HG03342 (cell line): ENCODE data around the gene RHBDD2.

ENCODE experiments used
- ATAC-seq: cut with Tn5 transposase; IDR thresholded peaks from one replicate; pipeline ENCODE4 v1.9.1; 2021; ENCODE audit warnings: mild to moderate bottlenecking, moderate library complexity; ENCODE audit not compliant: unreplicated experiment

The RHBDD2 gene

GRCh38 chr7:75916259-75916658 is 37.4 kb downstream of the RHBDD2 start:
- ATAC-seq: no peak

- no peak for ATAC-seq
Measured at GRCh38 chr7:75916685-75917634, 38.1 kb downstream of the RHBDD2 start.

- no peak for ATAC-seq
Measured at GRCh38 chr7:75920431-75921161, 41.8 kb downstream of the RHBDD2 start.

DNA sequence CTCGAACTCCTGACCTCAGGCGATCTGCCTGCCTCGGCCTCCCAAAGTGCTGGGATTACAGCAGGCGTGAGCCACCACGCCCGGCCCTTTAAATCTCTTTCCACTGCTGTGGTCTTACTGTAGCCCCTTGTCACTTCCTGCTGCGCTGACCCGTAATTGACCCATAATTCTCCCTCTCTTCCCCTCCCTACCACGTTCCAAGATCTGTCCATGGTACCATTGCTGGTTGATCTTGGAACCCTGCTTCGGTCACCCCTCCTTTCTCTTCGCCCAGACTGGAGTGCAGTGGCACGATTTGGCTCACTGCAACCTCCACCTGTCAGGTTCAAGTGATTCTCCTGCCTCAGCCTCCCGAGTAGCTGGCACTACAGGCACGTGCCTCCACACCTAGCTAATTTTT is 42.6 kb downstream of the RHBDD2 start:
- no peak for ATAC-seq

- no peak for ATAC-seq
Measured at GRCh38 chr7:75922966-75923603, 44.3 kb downstream of the RHBDD2 start.

DNA sequence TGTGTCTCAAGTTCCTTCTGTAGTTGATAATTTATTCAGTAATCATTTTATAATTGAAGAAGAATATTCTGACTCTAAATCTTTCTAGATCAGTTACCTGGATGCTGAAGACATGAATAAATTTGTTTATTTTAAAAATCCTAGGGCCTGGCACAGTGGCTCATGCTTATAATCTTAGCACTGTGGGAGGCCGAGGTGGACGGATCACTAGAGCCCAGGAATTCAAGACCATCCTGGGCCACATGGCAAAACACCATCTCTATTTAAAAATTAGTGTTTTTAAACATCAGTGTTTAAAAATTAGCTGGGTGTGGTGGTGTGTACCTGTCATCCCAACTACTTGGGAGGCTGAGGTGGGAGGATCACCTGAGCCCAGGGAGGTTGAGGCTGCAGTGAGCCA is 45.4 kb downstream of the RHBDD2 start:
- no peak for ATAC-seq

DNA sequence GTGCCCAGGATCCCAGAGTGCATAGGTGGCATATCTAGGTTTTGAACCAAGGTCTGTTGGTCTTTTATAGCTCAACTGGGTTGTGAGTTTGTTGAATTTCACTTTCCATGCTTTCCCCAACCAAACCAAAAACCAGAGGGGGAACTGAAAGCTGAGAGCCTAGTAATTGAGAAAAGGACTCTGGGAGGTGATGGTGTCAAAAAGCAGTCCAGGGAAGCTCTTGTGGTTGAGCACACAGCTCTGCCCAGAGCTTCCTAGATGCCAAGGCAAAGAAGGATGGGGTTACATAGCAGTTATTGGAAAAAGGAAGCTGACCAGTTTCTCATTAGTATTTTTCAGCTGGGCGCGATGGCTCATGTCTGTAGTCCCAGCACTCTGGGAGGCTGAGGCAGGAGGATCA is 46.1 kb downstream of the RHBDD2 start:
- ATAC-seq: no peak

DNA sequence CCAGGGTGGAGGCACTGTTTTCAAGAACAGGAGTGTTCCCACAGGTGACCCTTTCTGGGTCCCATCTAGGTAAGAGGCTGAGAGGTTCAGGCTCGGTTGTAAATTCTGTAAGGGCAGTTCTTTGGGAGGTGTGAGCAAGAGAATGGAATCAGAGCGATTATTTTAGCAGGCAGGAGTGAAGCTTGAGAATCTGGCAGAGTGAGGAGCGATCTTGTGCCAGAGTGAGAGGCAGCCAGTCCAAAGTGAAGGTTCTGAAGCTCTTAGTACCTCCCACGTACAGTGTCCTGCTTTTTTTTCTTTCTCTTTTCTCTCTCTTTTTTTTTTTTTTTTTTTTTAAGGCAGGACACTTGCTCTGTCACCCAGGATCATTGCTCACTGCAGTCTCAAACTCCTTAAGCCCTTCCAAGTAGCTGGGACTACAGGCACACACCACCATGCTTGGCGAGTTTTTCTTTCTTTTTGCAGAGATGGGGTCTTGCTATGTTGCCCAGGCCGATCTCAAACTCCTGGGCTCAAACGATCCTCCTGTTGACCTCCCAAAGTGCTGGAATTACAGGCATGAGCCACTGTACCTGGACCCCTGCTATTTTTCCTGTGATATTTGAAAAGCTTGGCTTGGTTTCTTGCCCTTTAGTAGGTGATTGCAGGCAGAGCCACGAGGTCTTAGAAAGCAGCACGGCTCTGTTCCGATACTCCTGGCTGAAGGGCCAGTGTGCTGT is 47.0 kb downstream of the RHBDD2 start:
- no peak for ATAC-seq

DNA sequence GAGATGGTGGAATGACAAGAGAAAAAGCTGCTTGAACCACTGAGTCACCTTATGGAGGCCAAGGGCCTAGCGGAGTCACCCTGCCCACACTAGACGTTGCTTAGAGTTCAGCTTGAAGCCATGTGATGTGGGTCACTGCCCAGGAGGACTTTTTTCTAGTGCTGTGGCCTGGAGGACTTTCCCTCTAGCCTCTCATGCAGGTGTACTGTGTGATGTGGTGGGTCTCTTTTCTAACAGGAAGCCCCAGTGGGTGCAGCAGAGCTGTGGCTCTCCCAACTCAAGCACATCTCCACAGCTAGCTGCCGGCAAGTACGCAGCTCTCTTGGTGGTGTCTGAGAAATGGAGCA is 49.7 kb downstream of the RHBDD2 start:
- peak; percentile 58 for ATAC-seq

GRCh38 chr7:75931680-75932079 is 52.8 kb downstream of the RHBDD2 start:
- no peak for ATAC-seq

DNA sequence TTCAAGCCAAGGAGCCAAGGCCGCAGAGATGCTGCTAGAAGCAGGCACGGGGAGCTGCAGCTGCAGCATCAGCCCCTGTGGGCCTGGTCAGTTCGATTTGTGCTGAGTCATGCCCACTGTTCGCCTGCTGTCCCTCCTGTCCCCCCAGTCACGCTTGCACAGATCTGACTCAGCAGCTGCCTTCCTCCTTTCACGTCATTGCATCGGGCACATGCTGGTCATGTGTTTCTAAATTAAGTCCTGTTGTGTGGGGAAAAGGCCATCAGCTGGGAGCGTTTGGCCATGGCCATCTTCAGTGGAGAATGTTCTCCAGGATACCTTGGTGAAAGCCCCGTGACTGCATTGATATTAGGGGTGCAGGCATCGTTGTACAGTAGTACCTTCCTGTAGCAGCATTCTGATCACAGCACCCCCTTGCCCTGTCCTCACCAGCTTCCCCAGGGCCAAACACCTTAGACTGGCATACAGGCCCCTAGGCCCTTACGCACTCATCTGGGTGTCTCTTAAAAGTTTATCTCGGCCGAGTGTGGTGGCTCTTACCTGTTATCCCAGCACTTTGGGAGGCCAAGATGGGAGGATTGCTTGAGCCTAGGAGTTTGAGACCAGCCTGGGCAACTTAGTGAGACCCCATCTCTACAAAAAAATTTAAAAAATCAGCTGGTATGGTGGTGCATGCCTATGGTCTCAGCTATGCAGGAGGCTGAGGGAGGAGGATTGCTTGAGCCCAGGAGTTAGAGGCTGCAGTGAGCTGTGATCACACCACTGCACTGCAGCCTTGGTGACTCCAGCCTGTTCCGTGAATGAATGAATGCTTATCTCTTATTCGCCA is 59.3 kb downstream of the RHBDD2 start:
- no peak for ATAC-seq
